Measurements from ENCODE around the gene LDHB. TPM values are rescaled to one million over a fixed set of nuclear protein-coding genes. Genes with fewer than 3 reads are reported as not detected.

LDHB gene
- total and polyA plus RNA-seq, 11 donors: 1,099 to 3,071 (median 2,070) TPM

DNA sequence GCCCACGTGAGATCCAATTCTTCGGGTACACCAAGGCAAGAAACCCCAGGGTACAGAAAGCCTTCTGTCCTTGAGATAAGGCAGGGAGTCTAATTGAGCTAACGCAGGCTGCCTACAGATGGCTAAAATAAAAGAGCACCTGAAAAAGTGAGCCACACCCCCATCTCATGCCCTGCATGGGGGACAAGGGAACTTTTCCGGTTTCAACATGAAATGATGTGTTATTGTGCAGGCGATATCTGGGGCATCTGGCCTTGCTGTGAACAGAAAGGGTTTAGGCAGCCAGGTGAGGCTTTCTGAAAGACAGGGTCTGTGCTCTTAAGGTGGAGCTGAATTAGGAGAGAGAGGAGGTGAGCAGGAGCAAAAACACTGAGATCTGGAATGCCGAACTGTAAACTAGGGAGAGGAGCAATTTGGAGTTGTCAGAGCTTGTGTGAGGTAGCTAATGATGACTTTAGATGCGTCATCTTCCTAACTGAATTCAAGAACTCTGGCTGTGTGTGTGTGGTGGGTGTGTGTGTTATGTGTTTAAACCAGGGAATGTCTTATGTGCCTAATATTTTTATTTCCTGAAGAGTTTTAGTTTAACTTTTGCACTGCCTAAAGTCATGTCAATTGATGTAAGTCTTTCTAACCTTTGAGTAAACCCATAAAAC is 20.1 kb upstream of the LDHB start:
- ATAC-seq: no peak
- 90 to 94% (median 90%) methylated on average over 7 of the region's 7 CpGs for WGBS, 4 donors
- H3K9me3 ChIP-seq: no peaks in the 10 kb centered on the region

DNA sequence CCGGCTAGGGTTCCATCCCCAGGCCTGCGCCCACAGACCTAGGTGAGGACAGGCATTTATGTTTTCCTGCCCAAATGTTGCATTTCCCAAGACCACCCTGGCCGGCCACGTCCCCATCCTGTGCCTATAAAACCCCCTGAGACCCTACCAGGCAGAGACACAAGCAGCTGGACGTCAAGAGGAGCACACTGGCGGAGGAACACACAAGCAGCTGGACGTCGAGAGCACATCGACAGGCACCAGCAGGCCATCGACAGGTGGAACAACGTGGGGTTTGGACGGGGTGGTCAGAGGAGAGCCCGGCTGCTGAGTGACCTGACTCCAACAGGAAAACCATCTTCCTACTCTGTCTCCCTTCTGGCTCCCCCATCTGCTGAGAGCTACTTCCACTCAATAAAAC is 19.6 kb upstream of the LDHB start:
- TF ChIP-seq, protein P1, sequence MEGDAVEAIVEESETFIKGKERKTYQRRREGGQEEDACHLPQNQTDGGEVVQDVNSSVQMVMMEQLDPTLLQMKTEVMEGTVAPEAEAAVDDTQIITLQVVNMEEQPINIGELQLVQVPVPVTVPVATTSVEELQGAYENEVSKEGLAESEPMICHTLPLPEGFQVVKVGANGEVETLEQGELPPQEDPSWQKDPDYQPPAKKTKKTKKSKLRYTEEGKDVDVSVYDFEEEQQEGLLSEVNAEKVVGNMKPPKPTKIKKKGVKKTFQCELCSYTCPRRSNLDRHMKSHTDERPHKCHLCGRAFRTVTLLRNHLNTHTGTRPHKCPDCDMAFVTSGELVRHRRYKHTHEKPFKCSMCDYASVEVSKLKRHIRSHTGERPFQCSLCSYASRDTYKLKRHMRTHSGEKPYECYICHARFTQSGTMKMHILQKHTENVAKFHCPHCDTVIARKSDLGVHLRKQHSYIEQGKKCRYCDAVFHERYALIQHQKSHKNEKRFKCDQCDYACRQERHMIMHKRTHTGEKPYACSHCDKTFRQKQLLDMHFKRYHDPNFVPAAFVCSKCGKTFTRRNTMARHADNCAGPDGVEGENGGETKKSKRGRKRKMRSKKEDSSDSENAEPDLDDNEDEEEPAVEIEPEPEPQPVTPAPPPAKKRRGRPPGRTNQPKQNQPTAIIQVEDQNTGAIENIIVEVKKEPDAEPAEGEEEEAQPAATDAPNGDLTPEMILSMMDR (IDR thresholded peaks at IDR 0.05): no peak
- TF ChIP-seq POLR2A (IDR thresholded peaks at IDR 0.05): no peak
- no peak for ATAC-seq
- Histone ChIP-seq H3K4me1 (peaks cover 0 to 10% (median 0%) of the 10 kb centered on the region in 12 donors), H3K9me3 (no peaks in the 10 kb centered on the region), H3K27ac (no peak overlapping the region), H3K27me3 (no peaks in the 10 kb centered on the region), H3K36me3 (no peaks in the 10 kb centered on the region), H3K4me3 (no peak overlapping the region)
- no peak for DNase-seq
- 86 to 93% (median 89%) methylated on average over 11 to 13 of the region's 13 CpGs for WGBS, 4 donors
- intact Hi-C loops (cut with DNase I): loop anchor here in 5 of 10 donors (5.0 to 10.0 kb wide), 4 partner anchors 70 to 382 kb away; partner anchors contain the start of genes GOLT1B (in 2 of the 5) and RECQL (in 2 of the 5)

More for the DNA sequence above, 20.1 kb upstream of the LDHB start:
- peaks cover 0 to 11% (median 0%) of the 10 kb centered on the region in 12 donors for H3K4me1 ChIP-seq
- TF ChIP-seq, protein P1 (IDR thresholded peaks at IDR 0.05): no peak
- no peak for DNase-seq
- no peak overlapping the region for H3K27ac ChIP-seq
- no peaks in the 10 kb centered on the region for H3K36me3 ChIP-seq
- intact Hi-C loops (cut with DNase I): loop anchor here in 6 of 10 donors (2.0 to 10.0 kb wide), 5 partner anchors 70 to 383 kb away; partner anchors contain the start of genes GOLT1B (in 2 of the 6) and RECQL (in 2 of the 6)
- H3K4me3 ChIP-seq: no peak overlapping the region
- no peaks in the 10 kb centered on the region for H3K27me3 ChIP-seq

DNA sequence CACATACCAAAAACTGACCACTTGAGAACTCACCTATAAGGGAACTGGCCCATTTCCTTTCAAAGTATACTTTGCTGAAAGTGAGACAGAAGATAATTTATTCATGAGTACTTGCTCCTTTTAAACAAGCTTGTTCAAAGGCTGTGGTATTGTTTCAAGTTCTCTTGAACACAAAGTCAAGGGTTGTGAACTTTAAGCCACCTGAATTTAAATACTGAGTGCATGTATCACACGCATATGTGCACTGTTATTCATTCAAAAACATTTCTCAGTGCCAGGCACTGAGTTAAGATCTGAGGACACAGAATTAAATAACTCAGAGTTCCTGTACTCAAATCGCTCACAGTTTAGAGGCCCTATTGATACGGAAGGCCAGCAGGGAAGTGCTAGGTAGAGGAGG is 19.1 kb upstream of the LDHB start:
- WGBS, 4 donors: 89 to 94% (median 93%) methylated on average over 3 of the region's 3 CpGs
- Histone ChIP-seq H3K4me3 (no peak overlapping the region), H3K27ac (no peak overlapping the region), H3K36me3 (no peaks in the 10 kb centered on the region), H3K9me3 (no peaks in the 10 kb centered on the region), H3K27me3 (no peaks in the 10 kb centered on the region), H3K4me1 (peaks cover 0 to 10% (median 0%) of the 10 kb centered on the region in 12 donors)
- DNase-seq (no peak), ATAC-seq (no peak)
- intact Hi-C loops (cut with DNase I): loop anchor here in 5 of 10 donors (5.0 to 10.0 kb wide), 4 partner anchors 69 to 382 kb away; partner anchors contain the start of genes GOLT1B (in 2 of the 5) and RECQL (in 2 of the 5)
- TF ChIP-seq, protein P1 (IDR thresholded peaks at IDR 0.05): no peak
- no peak for TF ChIP-seq POLR2A (IDR thresholded peaks at IDR 0.05)

DNA sequence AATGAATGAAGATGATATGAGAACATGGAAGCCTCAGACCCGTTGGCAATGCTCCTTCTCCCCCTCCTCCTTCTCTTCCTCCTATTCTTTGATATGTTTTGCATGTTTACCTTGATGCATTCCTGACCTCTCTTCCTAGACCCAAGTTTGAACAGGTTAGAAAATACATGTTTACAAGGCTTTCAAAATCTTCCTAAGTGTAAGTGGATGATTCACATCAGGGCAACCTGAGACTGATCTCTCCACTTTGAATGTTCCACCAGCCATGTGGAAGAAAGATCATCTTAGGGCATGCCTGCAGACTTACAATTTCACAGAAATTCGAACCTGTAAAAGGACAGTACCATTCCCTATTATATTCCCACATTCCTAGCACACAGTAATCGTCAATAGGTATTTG is 18.0 kb upstream of the LDHB start:
- Histone ChIP-seq H3K4me1 (peaks cover 0 to 9% (median 0%) of the 10 kb centered on the region in 12 donors), H3K9me3 (no peaks in the 10 kb centered on the region), H3K27me3 (no peaks in the 10 kb centered on the region), H3K4me3 (no peak overlapping the region), H3K36me3 (no peaks in the 10 kb centered on the region), H3K27ac (no peak overlapping the region)
- ATAC-seq (no peak), DNase-seq (no peak)
- TF ChIP-seq POLR2A (IDR thresholded peaks at IDR 0.05): no peak
- TF ChIP-seq, protein P1 (IDR thresholded peaks at IDR 0.05): no peak
- 69 to 79% (median 73%) methylated on average over 3 of the region's 3 CpGs for WGBS, 4 donors
- intact Hi-C loops (cut with DNase I): loop anchor here in 5 of 10 donors (5.0 to 10.0 kb wide), 4 partner anchors 68 to 381 kb away; partner anchors contain the start of genes GOLT1B (in 2 of the 5) and RECQL (in 2 of the 5)
